SK-N-SH (cell line): ENCODE results near the gene MAMLD1.

Experiments used
- EP300 ChIP-seq, 2 experiments: IDR thresholded peaks; 2 replicates each; pipeline versions ENCODE4 v1.4.0 to v1.6.1; 2012; ENCODE audit warnings: borderline replicate concordance in 1 of 2, low read depth in 1 of 2, low read length in 1 of 2
- EZH2phosphoT487 ChIP-seq: fragments of 200-600 bp; sonication (generic); IDR thresholded peaks from 2 replicates; pipeline ENCODE4 v1.6.1; 2017; ENCODE audit warnings: low read depth, mixed run types, mild to moderate bottlenecking, antibody characterized with exemption, moderate library complexity, borderline replicate concordance
- GABPA ChIP-seq: IDR thresholded peaks from 2 replicates; pipeline ENCODE4 v1.4.0; 2012; ENCODE audit warnings: low read depth, mild to moderate bottlenecking
- NFIC ChIP-seq: IDR thresholded peaks from 2 replicates; pipeline ENCODE4 v1.4.0; 2012; ENCODE audit warnings: borderline replicate concordance
- POLR2AphosphoS5 ChIP-seq: IDR thresholded peaks from 2 replicates; pipeline ENCODE4 v1.6.1; 2012; ENCODE audit warnings: low read depth, low read length
- TAF1 ChIP-seq: IDR thresholded peaks from 2 replicates; pipeline ENCODE4 v1.6.1; 2012; ENCODE audit warnings: low read depth, mild to moderate bottlenecking, low read length, moderate library complexity, borderline replicate concordance
- YY1 ChIP-seq: IDR thresholded peaks from 2 replicates; pipeline ENCODE4 v1.4.0; 2012; ENCODE audit warnings: low read depth, mild to moderate bottlenecking
- TF ChIP-seq, protein P1 (sequence below): fragments of 200-600 bp; sonication (generic); IDR thresholded peaks from 2 replicates; pipeline ENCODE4 v1.6.1; 2017; ENCODE audit warnings: antibody characterized with exemption, mild to moderate bottlenecking, moderate library complexity

DNA sequence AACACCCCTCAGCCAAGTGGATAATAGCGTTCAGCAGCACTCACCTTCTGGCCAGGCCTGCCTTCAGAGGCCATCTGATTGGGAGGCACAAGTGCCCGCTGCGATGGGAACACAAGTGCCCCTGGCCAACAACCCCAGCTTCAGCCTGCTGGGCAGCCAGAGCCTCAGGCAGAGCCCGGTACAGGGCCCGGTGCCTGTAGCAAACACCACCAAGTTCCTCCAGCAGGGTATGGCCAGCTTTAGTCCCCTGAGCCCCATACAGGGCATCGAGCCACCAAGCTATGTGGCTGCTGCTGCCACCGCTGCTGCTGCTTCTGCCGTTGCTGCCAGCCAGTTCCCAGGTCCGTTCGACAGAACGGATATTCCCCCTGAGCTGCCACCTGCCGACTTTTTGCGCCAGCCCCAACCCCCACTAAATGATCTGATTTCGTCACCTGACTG is 149.4 kb downstream of the MAMLD1 start:
- TF ChIP-seq NFIC (no peak), EP300 (IDR thresholded peaks at IDR 0.05; ENCODE audit: borderline replicate concordance in 1 of 2, low read depth in 1 of 2, low read length in 1 of 2) (no peak), POLR2AphosphoS5 (no peak), TAF1 (no peak), EZH2phosphoT487 (no peak), YY1 (no peak), GABPA (no peak)
- TF ChIP-seq, protein P1, sequence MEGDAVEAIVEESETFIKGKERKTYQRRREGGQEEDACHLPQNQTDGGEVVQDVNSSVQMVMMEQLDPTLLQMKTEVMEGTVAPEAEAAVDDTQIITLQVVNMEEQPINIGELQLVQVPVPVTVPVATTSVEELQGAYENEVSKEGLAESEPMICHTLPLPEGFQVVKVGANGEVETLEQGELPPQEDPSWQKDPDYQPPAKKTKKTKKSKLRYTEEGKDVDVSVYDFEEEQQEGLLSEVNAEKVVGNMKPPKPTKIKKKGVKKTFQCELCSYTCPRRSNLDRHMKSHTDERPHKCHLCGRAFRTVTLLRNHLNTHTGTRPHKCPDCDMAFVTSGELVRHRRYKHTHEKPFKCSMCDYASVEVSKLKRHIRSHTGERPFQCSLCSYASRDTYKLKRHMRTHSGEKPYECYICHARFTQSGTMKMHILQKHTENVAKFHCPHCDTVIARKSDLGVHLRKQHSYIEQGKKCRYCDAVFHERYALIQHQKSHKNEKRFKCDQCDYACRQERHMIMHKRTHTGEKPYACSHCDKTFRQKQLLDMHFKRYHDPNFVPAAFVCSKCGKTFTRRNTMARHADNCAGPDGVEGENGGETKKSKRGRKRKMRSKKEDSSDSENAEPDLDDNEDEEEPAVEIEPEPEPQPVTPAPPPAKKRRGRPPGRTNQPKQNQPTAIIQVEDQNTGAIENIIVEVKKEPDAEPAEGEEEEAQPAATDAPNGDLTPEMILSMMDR: no peak
